Activated naive CD4-positive, alpha-beta T cell treated with anti-CD3 and anti-CD28 coated beads, Interleukin-2, amount 50 U/mL, for 24 hours (primary cell): ENCODE data around the gene KLK8.
"Not testable (repeated sequence)": the region's sequence is repeated elsewhere in the genome, so short reads cannot be mapped to it uniquely, and the experiment has no call there.

Experiments used
- H3K27ac Mint-ChIP-seq: one replicate; pipeline ENCODE4 v1.8.0; 2021; ENCODE audit warnings: mild to moderate bottlenecking, mixed read lengths
- H3K27me3 Mint-ChIP-seq: one replicate; pipeline ENCODE4 v1.8.0; 2021; ENCODE audit warnings: mixed read lengths
- H3K36me3 Mint-ChIP-seq: one replicate; pipeline ENCODE4 v1.8.0; 2021; ENCODE audit warnings: mixed read lengths
- H3K4me1 Mint-ChIP-seq: one replicate; pipeline ENCODE4 v1.8.0; 2021; ENCODE audit warnings: mixed read lengths
- H3K4me3 Mint-ChIP-seq: one replicate; pipeline ENCODE4 v1.8.0; 2021; ENCODE audit warnings: mild to moderate bottlenecking, mixed read lengths
- H3K9me3 Mint-ChIP-seq: one replicate; pipeline ENCODE4 v1.8.0; 2021; ENCODE audit warnings: mixed read lengths

The KLK8 gene

GRCh38 chr19:51005248-51005647 lies 3.8 kb upstream of the KLK8 start:
- Mint-ChIP-seq H3K4me3 (no peak overlapping the region), H3K36me3 (no peaks in the 10 kb centered on the region), H3K4me1 (no peaks in the 10 kb centered on the region), H3K27ac (no peak overlapping the region), H3K9me3 (no peaks in the 10 kb centered on the region), H3K27me3 (peaks cover 25% of the 10 kb centered on the region)

GRCh38 chr19:51003316-51003715 lies 1.9 kb upstream of the KLK8 start:
- no peaks in the 10 kb centered on the region for H3K36me3 Mint-ChIP-seq
- peaks cover 31% of the 10 kb centered on the region for H3K27me3 Mint-ChIP-seq
- no peaks in the 10 kb centered on the region for H3K4me1 Mint-ChIP-seq
- H3K27ac Mint-ChIP-seq, result no peak overlapping the region
- H3K4me3 Mint-ChIP-seq, result no peak overlapping the region
- no peaks in the 10 kb centered on the region for H3K9me3 Mint-ChIP-seq

GRCh38 chr19:51002542-51003311 lies 1.3 kb upstream of the KLK8 start:
- Mint-ChIP-seq H3K4me1 (no peaks in the 10 kb centered on the region), H3K27ac (no peak overlapping the region), H3K9me3 (no peaks in the 10 kb centered on the region), H3K36me3 (no peaks in the 10 kb centered on the region), H3K4me3 (no peak overlapping the region), H3K27me3 (peaks cover 31% of the 10 kb centered on the region)

GRCh38 chr19:51002089-51002532 lies 707 bp upstream of the KLK8 start:
- H3K36me3 Mint-ChIP-seq, result no peaks in the 10 kb centered on the region
- H3K4me3 Mint-ChIP-seq, result no peak overlapping the region
- no peak overlapping the region for H3K27ac Mint-ChIP-seq
- peaks cover 31% of the 10 kb centered on the region for H3K27me3 Mint-ChIP-seq
- H3K9me3 Mint-ChIP-seq, result no peaks in the 10 kb centered on the region
- H3K4me1 Mint-ChIP-seq, result no peaks in the 10 kb centered on the region

- H3K36me3 Mint-ChIP-seq, result no peaks in the 10 kb centered on the region
- no peaks in the 10 kb centered on the region for H3K9me3 Mint-ChIP-seq
- no peak overlapping the region for H3K27ac Mint-ChIP-seq
- no peak overlapping the region for H3K4me3 Mint-ChIP-seq
- peaks cover 31% of the 10 kb centered on the region for H3K27me3 Mint-ChIP-seq
- H3K4me1 Mint-ChIP-seq, result no peaks in the 10 kb centered on the region
Observed at GRCh38 chr19:51000981-51001380, 423 bp downstream of the KLK8 start.

GRCh38 chr19:51000426-51000825 lies 978 bp downstream of the KLK8 start:
- no peak overlapping the region for H3K27ac Mint-ChIP-seq
- peaks cover 31% of the 10 kb centered on the region for H3K27me3 Mint-ChIP-seq
- no peak overlapping the region for H3K4me3 Mint-ChIP-seq
- no peaks in the 10 kb centered on the region for H3K4me1 Mint-ChIP-seq
- H3K36me3 Mint-ChIP-seq, result no peaks in the 10 kb centered on the region
- no peaks in the 10 kb centered on the region for H3K9me3 Mint-ChIP-seq

- Mint-ChIP-seq H3K27me3 (peaks cover 29% of the 10 kb centered on the region), H3K4me3 (no peak overlapping the region), H3K4me1 (no peaks in the 10 kb centered on the region), H3K9me3 (no peaks in the 10 kb centered on the region), H3K36me3 (no peaks in the 10 kb centered on the region), H3K27ac (no peak overlapping the region)
Observed at GRCh38 chr19:50998686-50999085, 2.7 kb downstream of the KLK8 start.

GRCh38 chr19:50998061-50998460 lies 3.3 kb downstream of the KLK8 start:
- Mint-ChIP-seq H3K27ac (no peak overlapping the region), H3K4me1 (no peaks in the 10 kb centered on the region), H3K27me3 (peaks cover 26% of the 10 kb centered on the region), H3K4me3 (no peak overlapping the region), H3K9me3 (no peaks in the 10 kb centered on the region), H3K36me3 (no peaks in the 10 kb centered on the region)

- H3K27ac Mint-ChIP-seq, result no peak overlapping the region
- no peaks in the 10 kb centered on the region for H3K9me3 Mint-ChIP-seq
- H3K4me1 Mint-ChIP-seq, result no peaks in the 10 kb centered on the region
- H3K4me3 Mint-ChIP-seq, result no peak overlapping the region
- peaks cover 23% of the 10 kb centered on the region for H3K27me3 Mint-ChIP-seq
- no peaks in the 10 kb centered on the region for H3K36me3 Mint-ChIP-seq
Observed at GRCh38 chr19:50994129-50994528, 7.3 kb downstream of the KLK8 start.

- no peaks in the 10 kb centered on the region for H3K36me3 Mint-ChIP-seq
- no peak overlapping the region for H3K27ac Mint-ChIP-seq
- no peaks in the 10 kb centered on the region for H3K4me1 Mint-ChIP-seq
- no peaks in the 10 kb centered on the region for H3K9me3 Mint-ChIP-seq
- H3K4me3 Mint-ChIP-seq, result no peak overlapping the region
- H3K27me3 Mint-ChIP-seq, result peaks cover 15% of the 10 kb centered on the region
Observed at GRCh38 chr19:50992666-50993035, 8.8 kb downstream of the KLK8 start.

- H3K36me3 Mint-ChIP-seq, H3K9me3 Mint-ChIP-seq, H3K4me1 Mint-ChIP-seq, H3K4me3 Mint-ChIP-seq, H3K27ac Mint-ChIP-seq: not testable (repeated sequence)
- peaks cover 30% of the 10 kb centered on the region for H3K27me3 Mint-ChIP-seq
Observed at GRCh38 chr19:50984416-50984815, 17.0 kb downstream of the KLK8 start.

- H3K36me3 Mint-ChIP-seq, result no peaks in the 10 kb centered on the region
- no peak within 1 kb of the TSS for H3K27ac Mint-ChIP-seq
- peaks cover 33% of the 10 kb centered on the region for H3K27me3 Mint-ChIP-seq
- H3K4me3 Mint-ChIP-seq, result no peak within 1 kb of the TSS
- no peaks in the 10 kb centered on the region for H3K4me1 Mint-ChIP-seq
- no peaks in the 10 kb centered on the region for H3K9me3 Mint-ChIP-seq
Observed at GRCh38 chr19:50983625-50984292, 17.6 kb downstream of the KLK8 start, which contains the start of gene KLK7. KLK7 (minus strand) TSS chr19:50983917; CDS start chr19:50982399, 1,518 bp downstream.

- H3K9me3 Mint-ChIP-seq, result no peaks in the 10 kb centered on the region
- no peaks in the 10 kb centered on the region for H3K36me3 Mint-ChIP-seq
- H3K27me3 Mint-ChIP-seq, result peaks cover 38% of the 10 kb centered on the region
- H3K4me3 Mint-ChIP-seq, result no peak overlapping the region
- no peak overlapping the region for H3K27ac Mint-ChIP-seq
- no peaks in the 10 kb centered on the region for H3K4me1 Mint-ChIP-seq
Observed at GRCh38 chr19:50982186-50982585, 19.2 kb downstream of the KLK8 start.

GRCh38 chr19:50981587-50982146 lies 19.7 kb downstream of the KLK8 start:
- no peak overlapping the region for H3K27ac Mint-ChIP-seq
- H3K36me3 Mint-ChIP-seq, result no peaks in the 10 kb centered on the region
- no peak overlapping the region for H3K4me3 Mint-ChIP-seq
- H3K4me1 Mint-ChIP-seq, result no peaks in the 10 kb centered on the region
- H3K9me3 Mint-ChIP-seq, result no peaks in the 10 kb centered on the region
- H3K27me3 Mint-ChIP-seq, result peaks cover 38% of the 10 kb centered on the region

GRCh38 chr19:50980208-50980607 lies 21.2 kb downstream of the KLK8 start:
- Mint-ChIP-seq H3K4me1 (no peaks in the 10 kb centered on the region), H3K4me3 (no peak overlapping the region), H3K27me3 (peaks cover 44% of the 10 kb centered on the region), H3K36me3 (no peaks in the 10 kb centered on the region), H3K27ac (no peak overlapping the region), H3K9me3 (no peaks in the 10 kb centered on the region)

GRCh38 chr19:50979758-50980157 lies 21.6 kb downstream of the KLK8 start:
- Mint-ChIP-seq H3K36me3 (no peaks in the 10 kb centered on the region), H3K27me3 (peaks cover 41% of the 10 kb centered on the region), H3K27ac (no peak overlapping the region), H3K9me3 (no peaks in the 10 kb centered on the region), H3K4me3 (no peak overlapping the region), H3K4me1 (no peaks in the 10 kb centered on the region)
